ENCODE measurements around the gene CD19.

DNA sequence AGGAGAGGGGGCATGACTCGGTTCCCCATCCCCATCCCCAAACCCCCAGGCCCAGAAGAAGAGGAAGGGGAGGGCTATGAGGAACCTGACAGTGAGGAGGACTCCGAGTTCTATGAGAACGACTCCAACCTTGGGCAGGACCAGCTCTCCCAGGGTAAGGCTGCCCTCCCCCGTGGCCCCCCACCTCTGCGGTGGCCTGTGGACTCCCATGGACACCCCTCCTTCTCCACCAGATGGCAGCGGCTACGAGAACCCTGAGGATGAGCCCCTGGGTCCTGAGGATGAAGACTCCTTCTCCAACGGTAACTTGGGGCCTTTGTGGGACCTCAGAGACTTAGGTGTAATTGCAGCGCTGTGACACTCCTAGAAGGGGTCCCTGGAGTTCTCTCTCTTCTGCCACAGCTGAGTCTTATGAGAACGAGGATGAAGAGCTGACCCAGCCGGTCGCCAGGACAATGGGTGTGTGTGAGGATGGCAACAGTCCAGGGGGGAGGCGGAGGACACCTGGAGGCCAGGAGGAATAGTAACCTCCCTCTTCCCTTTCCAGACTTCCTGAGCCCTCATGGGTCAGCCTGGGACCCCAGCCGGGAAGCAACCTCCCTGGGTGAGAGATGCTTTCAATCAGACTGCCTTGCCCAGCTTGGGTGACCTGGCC lies 5.6 kb downstream of the CD19 start:
- TF ChIP-seq POLR2AphosphoS5 (IDR thresholded peaks at IDR 0.05), result no peak
- TF ChIP-seq, protein P1, sequence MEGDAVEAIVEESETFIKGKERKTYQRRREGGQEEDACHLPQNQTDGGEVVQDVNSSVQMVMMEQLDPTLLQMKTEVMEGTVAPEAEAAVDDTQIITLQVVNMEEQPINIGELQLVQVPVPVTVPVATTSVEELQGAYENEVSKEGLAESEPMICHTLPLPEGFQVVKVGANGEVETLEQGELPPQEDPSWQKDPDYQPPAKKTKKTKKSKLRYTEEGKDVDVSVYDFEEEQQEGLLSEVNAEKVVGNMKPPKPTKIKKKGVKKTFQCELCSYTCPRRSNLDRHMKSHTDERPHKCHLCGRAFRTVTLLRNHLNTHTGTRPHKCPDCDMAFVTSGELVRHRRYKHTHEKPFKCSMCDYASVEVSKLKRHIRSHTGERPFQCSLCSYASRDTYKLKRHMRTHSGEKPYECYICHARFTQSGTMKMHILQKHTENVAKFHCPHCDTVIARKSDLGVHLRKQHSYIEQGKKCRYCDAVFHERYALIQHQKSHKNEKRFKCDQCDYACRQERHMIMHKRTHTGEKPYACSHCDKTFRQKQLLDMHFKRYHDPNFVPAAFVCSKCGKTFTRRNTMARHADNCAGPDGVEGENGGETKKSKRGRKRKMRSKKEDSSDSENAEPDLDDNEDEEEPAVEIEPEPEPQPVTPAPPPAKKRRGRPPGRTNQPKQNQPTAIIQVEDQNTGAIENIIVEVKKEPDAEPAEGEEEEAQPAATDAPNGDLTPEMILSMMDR (IDR thresholded peaks at IDR 0.05), result no peak

All from upper lobe of left lung (tissue), 4 donors.